ENCODE measurements around the gene PIWIL4.
"Not testable (repeated sequence)": the region's sequence is repeated elsewhere in the genome, so short reads cannot be mapped to it uniquely, and the experiment has no call there.

Gene PIWIL4

DNA sequence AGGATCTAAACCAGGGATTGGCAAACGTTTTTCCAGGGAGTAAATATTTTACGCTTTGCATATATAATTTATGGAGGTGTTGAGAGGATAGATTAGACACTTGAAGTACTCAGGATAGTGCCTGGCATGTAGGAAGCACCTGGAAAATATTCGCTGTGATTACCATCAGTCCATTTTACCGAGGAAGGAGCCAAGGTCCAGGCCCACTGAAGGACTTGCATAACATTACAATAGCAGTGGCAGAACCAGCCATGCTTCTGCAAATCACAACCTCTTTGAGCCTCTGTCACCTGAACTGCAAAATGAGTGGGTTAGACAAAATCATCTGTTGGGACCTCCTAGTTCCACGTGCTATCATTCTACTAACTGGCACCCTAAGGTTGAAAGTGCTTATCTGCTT, 18.0 kb upstream of the PIWIL4 start:
- DNase-seq (ENCODE audit: low spot score): no peak

DNA sequence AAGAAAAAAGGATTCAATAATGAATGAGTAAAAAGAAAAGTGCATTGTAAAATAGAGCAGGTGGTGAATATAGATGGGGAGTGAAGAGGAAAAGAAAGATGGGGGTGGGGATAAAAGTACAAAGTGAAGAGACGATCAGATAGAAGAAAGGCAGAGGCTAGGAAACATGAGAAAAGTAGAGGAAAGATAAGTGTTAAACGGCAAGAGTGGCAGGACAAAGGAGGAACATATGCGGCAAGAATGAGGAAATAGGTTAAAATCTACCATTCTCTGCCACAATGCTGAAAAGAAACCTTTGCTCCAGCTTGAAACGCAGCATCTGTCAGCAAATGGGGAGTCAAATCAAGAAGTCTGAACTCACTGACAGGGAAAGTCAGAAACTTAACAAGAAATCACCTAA, 16.7 kb upstream of the PIWIL4 start:
- DNase-seq (ENCODE audit: low spot score): no peak

DNA sequence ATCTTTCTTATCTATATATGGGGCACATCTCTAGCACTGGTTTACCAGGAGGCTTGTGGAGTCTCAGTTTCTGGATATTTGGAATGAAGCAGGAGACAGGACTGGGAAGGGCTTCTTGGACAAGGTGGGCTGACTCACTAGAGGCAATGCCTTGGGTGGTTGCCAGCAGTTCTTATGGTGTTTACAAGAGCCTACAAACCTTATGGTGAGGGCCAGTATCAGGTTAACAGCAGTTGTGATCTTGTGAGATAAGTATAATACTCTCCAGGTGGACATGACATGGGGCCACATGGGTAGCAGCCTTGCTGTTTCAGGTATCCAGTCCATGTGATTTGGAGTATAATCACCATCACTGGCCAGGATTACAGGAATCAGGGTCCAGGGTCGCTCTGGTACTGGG, 13.2 kb upstream of the PIWIL4 start:
- DNase-seq (ENCODE audit: low spot score): no peak

GRCh38 chr11:94555752-94556329, 11.3 kb upstream of the PIWIL4 start:
- DNase-seq (ENCODE audit: low spot score): not testable (repeated sequence)

DNA sequence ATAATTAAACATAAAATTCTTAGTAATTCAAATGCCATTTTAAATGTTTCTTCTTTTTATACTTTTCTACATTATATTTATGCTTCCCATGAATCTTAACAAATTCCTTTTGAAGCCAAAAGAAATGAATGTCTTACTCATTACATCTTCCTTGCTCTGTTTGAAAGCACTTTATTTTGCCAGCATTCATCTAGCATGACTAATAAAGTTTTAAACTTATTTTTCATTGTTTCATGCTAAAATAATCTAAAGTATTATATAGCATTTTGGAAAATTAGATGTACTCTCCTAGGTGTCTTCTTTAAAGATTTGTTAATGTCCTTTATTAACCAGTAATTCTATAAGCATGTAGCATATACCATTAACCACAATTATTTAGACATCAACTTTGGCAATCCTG, 9.7 kb upstream of the PIWIL4 start:
- no peak for DNase-seq (ENCODE audit: low spot score)

- no peak for DNase-seq (ENCODE audit: low spot score)
Observed at GRCh38 chr11:94557992-94558391, 9.2 kb upstream of the PIWIL4 start.

DNA sequence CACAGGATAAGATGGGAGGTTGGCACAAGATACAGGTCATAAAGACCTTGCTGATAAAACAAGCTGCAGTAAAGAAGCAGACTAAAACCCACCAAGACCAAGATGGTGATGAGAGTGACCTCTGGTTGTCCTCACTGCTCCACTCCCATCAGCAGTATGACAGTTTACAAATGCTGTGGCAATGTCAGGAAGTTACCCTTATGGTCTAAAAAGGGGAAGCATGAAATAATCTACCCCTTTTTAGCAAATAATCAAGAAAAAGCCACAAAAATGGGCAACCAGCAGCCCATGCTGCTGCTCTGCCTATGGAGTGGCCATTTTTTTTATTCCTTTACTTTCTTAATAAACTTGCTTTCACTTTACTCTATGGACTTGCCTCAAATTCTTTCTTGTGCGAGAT, 8.7 kb upstream of the PIWIL4 start:
- no peak for DNase-seq (ENCODE audit: low spot score)

GRCh38 chr11:94558932-94559331, 8.2 kb upstream of the PIWIL4 start:
- DNase-seq (ENCODE audit: low spot score): no peak

DNA sequence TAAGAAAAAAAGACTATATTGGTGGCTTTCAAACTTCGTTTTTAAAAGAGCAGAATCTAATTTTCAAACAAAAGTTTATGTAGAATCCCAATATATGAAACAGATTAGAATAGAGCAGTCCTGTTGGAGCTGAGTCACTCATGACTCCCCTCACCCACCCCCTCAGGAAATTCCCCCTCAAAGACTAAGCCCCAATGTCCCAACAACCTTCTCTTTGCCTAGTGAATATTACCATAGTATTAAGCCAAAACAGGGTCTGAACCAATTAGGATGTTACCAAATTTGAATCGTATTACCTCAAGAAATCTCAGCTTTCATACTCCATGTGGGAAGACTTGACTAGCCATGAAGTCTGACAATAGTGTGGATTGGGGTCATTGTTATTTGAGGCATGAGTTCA, 7.8 kb upstream of the PIWIL4 start:
- DNase-seq (ENCODE audit: low spot score): no peak

DNA sequence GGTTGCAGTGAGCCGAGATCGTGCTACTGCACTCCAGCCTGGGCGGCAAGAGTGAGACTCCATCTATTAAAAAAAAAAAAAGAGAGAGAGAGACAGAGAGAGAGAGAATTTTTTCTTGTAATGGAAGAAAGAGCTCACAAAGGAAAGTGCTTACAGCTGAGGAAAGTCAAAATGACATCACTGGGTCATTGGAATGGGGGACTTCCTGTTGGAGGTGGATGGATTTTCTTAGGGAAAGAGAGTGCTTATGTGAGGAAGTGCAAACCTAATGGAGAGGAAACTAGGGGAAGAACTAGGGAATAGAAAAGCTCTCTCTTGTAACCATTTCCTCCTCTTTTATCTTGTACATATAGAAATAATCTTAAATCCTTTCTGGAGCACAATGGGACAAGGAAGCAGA, 6.3 kb upstream of the PIWIL4 start:
- DNase-seq (ENCODE audit: low spot score): no peak

DNA sequence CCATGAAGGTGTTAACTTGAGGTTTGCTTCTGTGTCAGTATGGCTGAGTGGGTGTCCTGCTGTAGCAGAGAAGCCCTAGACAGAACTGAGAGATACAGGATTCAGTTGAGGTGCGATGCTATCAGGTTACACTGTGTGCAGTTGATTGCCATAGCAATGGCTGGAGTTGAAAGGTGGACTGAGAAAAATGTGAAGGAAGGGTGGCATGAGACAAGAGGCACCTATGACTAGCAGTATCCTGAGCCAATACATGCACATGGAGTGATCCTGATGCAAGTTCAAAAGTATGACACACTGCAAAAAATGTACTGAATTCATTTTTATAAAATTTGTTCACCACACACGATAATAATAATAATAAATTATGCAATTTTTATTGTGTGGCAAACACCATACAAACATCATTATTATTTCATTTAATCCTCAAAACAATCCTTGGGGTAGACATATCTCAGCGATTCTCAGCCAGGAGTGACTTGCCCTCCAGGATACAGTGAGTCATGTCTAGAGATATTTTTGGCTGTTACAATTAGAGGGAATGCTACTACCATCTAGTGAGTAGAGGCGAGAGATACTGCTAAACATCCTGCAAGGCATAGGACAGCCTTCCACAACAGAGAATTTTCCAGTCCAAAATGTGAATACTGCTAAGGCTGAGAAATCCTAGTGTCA, 3.9 kb upstream of the PIWIL4 start:
- DNase-seq (ENCODE audit: low spot score): no peak

GRCh38 chr11:94563848-94564467, 3.2 kb upstream of the PIWIL4 start:
- no peak for DNase-seq (ENCODE audit: low spot score)

DNA sequence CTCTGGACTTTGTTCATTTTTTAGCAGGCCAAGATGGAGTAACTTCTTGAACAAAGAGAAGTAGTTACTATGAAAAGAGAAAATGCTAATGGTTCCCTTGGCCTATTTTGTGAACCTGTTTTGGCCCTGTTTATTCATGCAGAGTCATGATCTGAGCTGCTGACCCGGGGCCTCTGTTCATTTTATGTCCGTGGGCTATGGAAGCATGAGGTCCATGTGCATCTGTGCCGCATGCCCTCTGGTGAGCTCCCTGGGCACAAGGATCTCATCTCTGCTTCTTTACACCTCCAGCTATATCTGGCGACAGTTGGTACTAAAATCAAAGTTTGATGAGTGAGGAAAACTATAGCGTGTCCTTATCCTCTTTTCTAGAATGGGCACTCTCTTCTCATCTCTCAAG, 1.0 kb downstream of the PIWIL4 start:
- DNase-seq (ENCODE audit: low spot score): no peak

DNA sequence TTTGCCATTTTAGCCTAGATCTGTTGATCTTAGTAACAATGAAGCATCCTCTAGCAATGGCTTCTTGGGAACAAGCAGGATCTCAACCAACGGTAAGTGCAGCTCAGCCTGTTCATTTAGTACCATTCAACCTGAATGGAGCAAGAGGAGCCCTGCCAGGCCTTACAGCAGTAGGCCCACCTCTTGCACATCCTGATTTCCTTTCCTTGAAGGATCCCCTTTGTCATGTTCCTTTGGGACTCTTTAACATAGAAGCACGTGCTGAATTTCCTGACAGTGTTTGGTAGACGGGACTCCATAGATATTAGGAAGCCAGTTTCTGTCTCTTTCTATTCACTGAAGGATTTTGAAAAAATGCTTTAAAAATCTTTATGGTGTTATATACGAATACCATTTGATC, 1.5 kb downstream of the PIWIL4 start:
- DNase-seq (ENCODE audit: low spot score): no peak

GRCh38 chr11:94572975-94573374, 5.8 kb downstream of the PIWIL4 start:
- not testable (repeated sequence) for DNase-seq (ENCODE audit: low spot score)

DNA sequence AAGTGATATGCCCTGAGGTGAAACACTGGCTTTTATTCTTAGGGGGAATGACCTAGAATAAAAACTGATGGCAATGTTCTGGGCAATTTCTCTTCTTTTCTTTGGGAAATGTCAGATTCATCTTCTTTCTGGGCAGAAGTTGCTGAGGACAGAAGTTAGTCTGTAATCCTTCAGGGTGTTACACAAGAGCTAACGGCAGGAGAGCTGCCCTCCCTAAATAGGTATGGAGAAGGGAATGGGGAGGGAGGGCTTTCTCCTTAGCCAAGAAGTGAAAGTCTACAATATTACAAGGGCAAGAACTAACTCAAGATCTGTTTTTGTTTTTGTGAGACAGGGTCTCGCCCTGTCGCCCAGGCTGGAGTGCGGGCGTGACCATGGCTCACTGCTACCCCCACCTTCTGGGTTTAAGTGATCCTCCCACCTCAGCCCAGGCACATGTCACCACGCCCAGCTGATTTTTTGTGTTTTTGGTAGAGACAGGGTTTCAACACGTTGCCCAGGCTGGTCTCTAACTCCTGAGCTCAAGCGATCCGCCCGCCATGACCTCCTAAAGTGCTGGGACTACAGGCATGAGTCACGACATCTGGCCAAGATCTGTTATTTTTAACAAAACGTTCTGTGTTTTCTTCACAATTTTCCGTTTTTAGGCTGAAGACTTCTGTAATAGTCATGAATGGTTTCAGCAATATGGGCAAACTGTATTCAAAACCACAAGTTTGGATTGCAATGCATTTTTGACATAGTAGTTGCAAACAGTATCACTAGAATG, 7.2 kb downstream of the PIWIL4 start:
- DNase-seq (ENCODE audit: low spot score): no peak

DNA sequence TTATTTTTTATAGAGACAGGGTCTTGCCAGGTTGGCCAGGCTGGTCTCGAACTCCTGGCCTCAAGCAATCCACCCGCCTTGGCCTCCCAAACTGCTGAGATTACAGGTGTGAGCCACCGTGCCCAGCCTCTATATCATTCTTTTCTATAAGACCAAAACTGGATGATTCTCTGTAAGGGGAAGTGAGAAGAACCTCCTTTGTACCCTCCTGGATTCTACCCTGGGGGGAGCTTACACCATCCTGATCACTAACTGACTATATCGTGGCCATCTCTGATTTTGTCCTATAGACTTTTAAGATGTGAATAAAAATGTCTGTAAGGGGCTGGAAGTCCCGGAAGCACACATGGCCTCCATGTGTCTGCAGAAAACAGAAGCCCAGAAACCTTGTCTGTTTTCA, 9.1 kb downstream of the PIWIL4 start:
- no peak for DNase-seq (ENCODE audit: low spot score)

DNA sequence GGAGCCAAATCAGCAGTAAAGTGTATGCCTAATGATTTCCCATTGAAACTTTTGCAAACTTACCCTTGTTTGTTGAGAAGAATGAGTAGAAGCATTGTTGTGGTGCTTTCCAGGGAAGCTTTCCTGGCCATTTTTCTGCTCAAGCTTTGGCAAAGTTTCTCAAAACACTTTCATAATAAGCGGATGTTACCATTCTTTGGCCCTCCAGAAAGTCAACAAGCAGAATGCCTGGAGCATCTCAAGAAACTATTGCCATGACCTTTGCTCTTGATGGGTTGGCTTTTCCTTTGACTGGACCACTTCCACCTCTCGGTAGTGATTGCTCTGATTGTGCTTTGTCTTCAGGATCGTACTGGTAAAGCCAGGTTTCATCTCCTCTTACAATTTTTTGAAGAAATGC, 10.7 kb downstream of the PIWIL4 start:
- no peak for DNase-seq (ENCODE audit: low spot score)

- DNase-seq (ENCODE audit: low spot score): no peak
Observed at GRCh38 chr11:94581926-94582325, 14.8 kb downstream of the PIWIL4 start.

DNA sequence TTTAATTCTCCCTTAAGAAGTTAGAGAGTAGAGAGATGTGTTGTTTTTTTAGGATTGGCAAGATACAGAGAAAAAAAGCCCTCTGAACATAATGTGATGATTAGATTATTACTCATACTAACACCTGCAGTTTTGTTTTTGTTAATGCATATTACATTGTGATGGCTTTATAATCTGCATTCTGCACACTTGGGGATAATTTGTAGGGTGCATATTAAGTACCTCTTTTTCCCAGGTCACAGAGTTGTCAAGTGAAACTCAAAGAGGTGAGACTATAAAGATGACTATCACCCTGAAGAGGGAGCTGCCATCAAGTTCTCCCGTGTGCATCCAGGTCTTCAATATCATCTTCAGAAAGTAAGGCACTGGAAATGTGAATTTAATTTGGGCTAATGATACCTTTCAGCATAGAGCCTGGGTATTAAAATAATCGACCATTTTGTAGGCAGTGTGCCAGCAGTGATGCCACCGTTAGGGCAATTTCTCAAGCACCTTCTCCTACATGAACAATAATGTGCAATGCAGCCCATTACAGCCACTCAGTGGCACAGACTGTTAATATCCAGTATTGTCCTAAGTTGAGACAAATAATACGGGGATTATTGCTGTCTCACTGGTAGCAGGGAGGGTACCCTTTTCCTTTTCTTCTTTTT, 16.2 kb downstream of the PIWIL4 start:
- DNase-seq (ENCODE audit: low spot score): no peak

GRCh38 chr11:94583866-94584500, 16.8 kb downstream of the PIWIL4 start:
- DNase-seq (ENCODE audit: low spot score): no peak

DNA sequence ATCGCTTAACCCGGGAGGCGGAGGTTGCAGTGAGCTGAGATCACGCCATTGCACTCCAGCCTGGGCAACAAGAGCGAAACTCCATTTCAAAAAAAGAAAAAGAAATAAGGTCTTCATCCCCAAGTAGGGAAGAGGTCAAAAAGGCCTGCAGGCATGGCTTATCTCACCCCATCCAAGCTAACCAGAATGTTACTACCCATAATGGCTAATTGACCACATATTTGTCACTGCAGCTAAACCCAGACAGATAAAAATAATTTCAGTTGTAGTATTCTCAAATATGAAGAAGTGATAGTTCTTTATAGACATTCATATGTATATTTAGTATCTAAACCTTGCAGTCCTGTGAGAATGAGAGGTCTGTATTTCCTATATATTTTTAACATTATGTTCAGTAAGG, 17.8 kb downstream of the PIWIL4 start:
- DNase-seq (ENCODE audit: low spot score): no peak
